NCI-H446 (cell line): ENCODE measurements around the gene MADD.

Experiments
- DNase-seq, 2 experiments: peaks; one replicate each; lab custom pipeline; 2025; lab: John Stamatoyannopoulos, UW

The MADD gene

GRCh38 chr11:47251751-47252150 lies 18.2 kb upstream of the MADD start:
- no peak for DNase-seq

- DNase-seq = no peak
These were observed 16.3 kb upstream of the MADD start for GRCh38 chr11:47253660-47254059.

GRCh38 chr11:47254386-47254785 lies 15.5 kb upstream of the MADD start:
- no peak for DNase-seq

- no peak for DNase-seq
These were observed 13.6 kb upstream of the MADD start for GRCh38 chr11:47256374-47256773.

- no peak for DNase-seq
These were observed 12.8 kb upstream of the MADD start for GRCh38 chr11:47257177-47257516.

GRCh38 chr11:47257517-47258316 lies 12.2 kb upstream of the MADD start, which contains the start of gene NR1H3:
Gene NR1H3, plus strand, starts transcription at chr11:47257996. Its CDS starts 1,221 bp downstream, at chr11:47259217.
- DNase-seq = peak in 1 of 2 experiments; percentile 20

GRCh38 chr11:47258317-47258902 lies 11.5 kb upstream of the MADD start:
- no peak for DNase-seq

- DNase-seq = peak in 1 of 2 experiments; percentile 38
These were observed 10.5 kb upstream of the MADD start for GRCh38 chr11:47259232-47259977.

GRCh38 chr11:47260366-47260765 lies 9.6 kb upstream of the MADD start:
- DNase-seq = no peak

GRCh38 chr11:47261291-47261800 lies 8.6 kb upstream of the MADD start:
- no peak for DNase-seq

GRCh38 chr11:47264119-47264518 lies 5.8 kb upstream of the MADD start:
- DNase-seq = no peak

GRCh38 chr11:47264521-47264920 lies 5.4 kb upstream of the MADD start:
- no peak for DNase-seq

GRCh38 chr11:47267876-47268275 lies 2.1 kb upstream of the MADD start:
- no peak for DNase-seq

- DNase-seq = no peak
These were observed 1.4 kb upstream of the MADD start for GRCh38 chr11:47268448-47269001.

GRCh38 chr11:47269002-47269828 lies 718 bp upstream of the MADD start:
- DNase-seq = peak; percentile 83 to 93

- DNase-seq = no peak
These were observed 668 bp downstream of the MADD start for GRCh38 chr11:47270331-47271271.

GRCh38 chr11:47271328-47271727 lies 1.4 kb downstream of the MADD start:
- no peak for DNase-seq

GRCh38 chr11:47271961-47272661 lies 2.2 kb downstream of the MADD start:
- DNase-seq = peak in 1 of 2 experiments; percentile 20

- DNase-seq = no peak
These were observed 2.8 kb downstream of the MADD start for GRCh38 chr11:47272706-47273105.
